ENCODE measurements around the gene TRIAP1. TPM values are rescaled to one million over a fixed set of nuclear protein-coding genes. Genes with fewer than 3 reads are reported as not detected.
A peak's percentile ranks its signal among the peaks of the same experiment; 100 is the strongest.
"Not testable (repeated sequence)": the region's sequence is repeated elsewhere in the genome, so short reads cannot be mapped to it uniquely, and the experiment has no call there.

The TRIAP1 gene
- total RNA-seq, 1 donor from 2014 or later, result 38.1 TPM

DNA sequence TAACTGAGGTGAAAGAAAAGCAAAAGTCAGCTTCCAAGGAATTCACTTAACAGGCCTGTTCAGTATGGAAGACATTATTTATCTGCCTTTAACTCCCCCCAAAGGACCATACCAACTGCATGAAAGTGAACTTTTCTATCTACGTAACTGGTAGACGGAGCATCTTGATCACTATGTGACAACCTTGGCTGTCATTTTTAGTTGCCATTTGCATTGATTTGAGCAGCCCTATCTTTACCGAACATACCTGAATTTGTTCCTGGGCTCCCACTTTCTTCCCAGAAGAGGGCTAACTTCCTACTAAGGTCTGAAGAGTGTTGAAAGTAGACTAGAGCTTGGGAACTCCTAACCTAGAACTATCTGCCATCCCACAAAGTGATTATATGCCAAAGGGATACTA is 14.0 kb upstream of the TRIAP1 start:
- Mint-ChIP-seq H3K4me3 (no peak overlapping the region), H3K27ac (ENCODE audit: unreplicated experiment) (no peak overlapping the region), H3K4me1 (no peaks in the 10 kb centered on the region), H3K27me3 (ENCODE audit: low read depth) (no peaks in the 10 kb centered on the region), H3K9me3 (no peaks in the 10 kb centered on the region), H3K36me3 (ENCODE audit: low read depth) (peaks cover 32% of the 10 kb centered on the region)
- no peak for DNase-seq (ENCODE audit: low read depth, low spot score)
- TF ChIP-seq, protein P1, sequence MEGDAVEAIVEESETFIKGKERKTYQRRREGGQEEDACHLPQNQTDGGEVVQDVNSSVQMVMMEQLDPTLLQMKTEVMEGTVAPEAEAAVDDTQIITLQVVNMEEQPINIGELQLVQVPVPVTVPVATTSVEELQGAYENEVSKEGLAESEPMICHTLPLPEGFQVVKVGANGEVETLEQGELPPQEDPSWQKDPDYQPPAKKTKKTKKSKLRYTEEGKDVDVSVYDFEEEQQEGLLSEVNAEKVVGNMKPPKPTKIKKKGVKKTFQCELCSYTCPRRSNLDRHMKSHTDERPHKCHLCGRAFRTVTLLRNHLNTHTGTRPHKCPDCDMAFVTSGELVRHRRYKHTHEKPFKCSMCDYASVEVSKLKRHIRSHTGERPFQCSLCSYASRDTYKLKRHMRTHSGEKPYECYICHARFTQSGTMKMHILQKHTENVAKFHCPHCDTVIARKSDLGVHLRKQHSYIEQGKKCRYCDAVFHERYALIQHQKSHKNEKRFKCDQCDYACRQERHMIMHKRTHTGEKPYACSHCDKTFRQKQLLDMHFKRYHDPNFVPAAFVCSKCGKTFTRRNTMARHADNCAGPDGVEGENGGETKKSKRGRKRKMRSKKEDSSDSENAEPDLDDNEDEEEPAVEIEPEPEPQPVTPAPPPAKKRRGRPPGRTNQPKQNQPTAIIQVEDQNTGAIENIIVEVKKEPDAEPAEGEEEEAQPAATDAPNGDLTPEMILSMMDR (conservative IDR thresholded peaks at IDR 0.05), result no peak

GRCh38 chr12:120457133-120457532 is 10.9 kb upstream of the TRIAP1 start:
- no peaks in the 10 kb centered on the region for H3K27me3 Mint-ChIP-seq (ENCODE audit: low read depth)
- TF ChIP-seq, protein P1 (conservative IDR thresholded peaks at IDR 0.05), result peak; percentile 49
- H3K36me3 Mint-ChIP-seq (ENCODE audit: low read depth), result peaks cover 21% of the 10 kb centered on the region
- no peak for DNase-seq (ENCODE audit: low read depth, low spot score)
- no peaks in the 10 kb centered on the region for H3K9me3 Mint-ChIP-seq
- no peaks in the 10 kb centered on the region for H3K4me1 Mint-ChIP-seq
- H3K4me3 Mint-ChIP-seq, result peak overlapping the region; percentile 60
- H3K27ac Mint-ChIP-seq (ENCODE audit: unreplicated experiment), result no peak overlapping the region

DNA sequence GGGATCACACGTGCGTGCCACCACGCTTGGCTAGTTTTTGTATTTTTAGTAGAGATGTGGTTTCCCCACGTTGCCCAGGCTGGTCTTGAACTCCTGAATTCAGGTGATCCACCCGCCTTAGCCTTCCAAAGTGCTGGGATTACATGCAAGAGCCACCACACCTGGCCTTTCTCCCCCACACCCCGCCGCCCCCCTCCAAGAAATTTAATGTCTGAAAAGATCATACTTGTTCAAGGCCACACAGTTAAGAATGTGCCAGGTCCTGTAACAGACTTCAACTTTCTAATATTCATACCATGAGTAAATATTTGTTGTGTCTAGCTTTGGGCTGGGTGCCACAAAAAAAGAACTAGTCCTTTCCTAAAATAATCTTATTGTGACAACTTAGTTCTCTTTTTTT is 9.1 kb upstream of the TRIAP1 start:
- Mint-ChIP-seq H3K27ac (ENCODE audit: unreplicated experiment) (no peak overlapping the region), H3K4me3 (no peak overlapping the region), H3K9me3 (no peaks in the 10 kb centered on the region), H3K36me3 (ENCODE audit: low read depth) (peaks cover 17% of the 10 kb centered on the region), H3K27me3 (ENCODE audit: low read depth) (no peaks in the 10 kb centered on the region), H3K4me1 (no peaks in the 10 kb centered on the region)
- TF ChIP-seq, protein P1 (conservative IDR thresholded peaks at IDR 0.05), result no peak
- no peak for DNase-seq (ENCODE audit: low read depth, low spot score)

DNA sequence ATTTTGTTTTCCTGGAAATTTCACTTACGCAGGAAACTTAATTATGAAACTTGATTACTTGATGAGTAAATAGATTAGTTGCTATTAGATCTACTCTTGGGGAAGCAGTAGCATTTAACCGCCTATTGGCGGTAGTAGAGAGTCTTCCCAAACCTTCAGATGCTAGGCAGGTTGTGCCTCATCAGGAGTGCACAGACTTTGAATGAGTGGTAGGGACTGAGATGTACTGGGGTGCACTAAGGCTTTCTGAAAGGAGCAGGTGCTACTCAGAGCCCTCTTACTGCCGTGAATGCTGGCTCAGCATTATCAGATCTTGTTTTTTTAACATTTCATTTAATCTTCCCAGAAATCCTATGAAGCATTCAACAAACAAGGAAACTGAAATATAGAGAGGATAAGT is 7.8 kb upstream of the TRIAP1 start:
- no peaks in the 10 kb centered on the region for H3K27me3 Mint-ChIP-seq (ENCODE audit: low read depth)
- no peaks in the 10 kb centered on the region for H3K4me1 Mint-ChIP-seq
- no peak overlapping the region for H3K27ac Mint-ChIP-seq (ENCODE audit: unreplicated experiment)
- H3K4me3 Mint-ChIP-seq, result peak overlapping the region; percentile 47
- no peak for DNase-seq (ENCODE audit: low read depth, low spot score)
- H3K9me3 Mint-ChIP-seq, result no peaks in the 10 kb centered on the region
- H3K36me3 Mint-ChIP-seq (ENCODE audit: low read depth), result peaks cover 12% of the 10 kb centered on the region
- TF ChIP-seq, protein P1 (conservative IDR thresholded peaks at IDR 0.05), result peak; percentile 72

GRCh38 chr12:120453060-120453750 is 7.0 kb upstream of the TRIAP1 start:
- H3K9me3 Mint-ChIP-seq, result no peaks in the 10 kb centered on the region
- TF ChIP-seq, protein P1 (conservative IDR thresholded peaks at IDR 0.05), result no peak
- DNase-seq (ENCODE audit: low read depth, low spot score), result no peak
- peaks cover 12% of the 10 kb centered on the region for H3K36me3 Mint-ChIP-seq (ENCODE audit: low read depth)
- no peaks in the 10 kb centered on the region for H3K27me3 Mint-ChIP-seq (ENCODE audit: low read depth)
- no peak overlapping the region for H3K27ac Mint-ChIP-seq (ENCODE audit: unreplicated experiment)
- peak overlapping the region; percentile 47 for H3K4me3 Mint-ChIP-seq
- H3K4me1 Mint-ChIP-seq, result no peaks in the 10 kb centered on the region

- not testable (repeated sequence) for DNase-seq (ENCODE audit: low read depth, low spot score); H3K27ac Mint-ChIP-seq (ENCODE audit: unreplicated experiment); H3K9me3 Mint-ChIP-seq; H3K4me1 Mint-ChIP-seq; H3K27me3 Mint-ChIP-seq (ENCODE audit: low read depth)
- Mint-ChIP-seq H3K4me3 (peak overlapping the region; percentile 49), H3K36me3 (ENCODE audit: low read depth) (peaks cover 12% of the 10 kb centered on the region)
These were observed 6.3 kb upstream of the TRIAP1 start for GRCh38 chr12:120452524-120452923.
